Activated T-helper 9 cell treated with anti-CD3 and anti-CD28 coated beads, Interleukin-2, amount 50 U/mL, for 16 hours (primary cell): Measurements from ENCODE around the gene USP44.
"Not testable (repeated sequence)": the region's sequence is repeated elsewhere in the genome, so short reads cannot be mapped to it uniquely, and the experiment has no call there.

Experiments
- DNase-seq: peaks from one replicate; pipeline ENCODE4 v3.0.0-alpha.2; 2020; ENCODE audit warnings: low read depth

Gene USP44

DNA sequence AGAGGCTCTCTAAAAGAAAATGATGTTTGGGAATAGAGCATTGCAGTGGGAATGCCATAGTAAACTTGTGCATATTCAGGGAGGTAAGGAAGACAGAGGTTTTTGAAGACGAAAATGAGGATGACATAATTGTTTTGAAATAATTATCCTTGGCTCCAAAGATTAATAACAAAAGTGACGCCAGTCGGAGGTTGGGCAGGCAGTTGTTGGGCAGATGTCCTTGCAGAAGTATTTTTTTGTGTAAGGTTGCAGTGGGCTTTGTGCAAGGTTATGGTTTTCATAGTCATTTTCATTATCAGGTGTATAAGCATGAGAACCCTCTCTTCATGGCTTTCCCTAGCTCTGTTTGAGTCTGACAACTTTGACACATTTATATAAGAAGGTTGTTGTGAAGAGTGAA, 42.0 kb downstream of the USP44 start:
- DNase-seq, result no peak

DNA sequence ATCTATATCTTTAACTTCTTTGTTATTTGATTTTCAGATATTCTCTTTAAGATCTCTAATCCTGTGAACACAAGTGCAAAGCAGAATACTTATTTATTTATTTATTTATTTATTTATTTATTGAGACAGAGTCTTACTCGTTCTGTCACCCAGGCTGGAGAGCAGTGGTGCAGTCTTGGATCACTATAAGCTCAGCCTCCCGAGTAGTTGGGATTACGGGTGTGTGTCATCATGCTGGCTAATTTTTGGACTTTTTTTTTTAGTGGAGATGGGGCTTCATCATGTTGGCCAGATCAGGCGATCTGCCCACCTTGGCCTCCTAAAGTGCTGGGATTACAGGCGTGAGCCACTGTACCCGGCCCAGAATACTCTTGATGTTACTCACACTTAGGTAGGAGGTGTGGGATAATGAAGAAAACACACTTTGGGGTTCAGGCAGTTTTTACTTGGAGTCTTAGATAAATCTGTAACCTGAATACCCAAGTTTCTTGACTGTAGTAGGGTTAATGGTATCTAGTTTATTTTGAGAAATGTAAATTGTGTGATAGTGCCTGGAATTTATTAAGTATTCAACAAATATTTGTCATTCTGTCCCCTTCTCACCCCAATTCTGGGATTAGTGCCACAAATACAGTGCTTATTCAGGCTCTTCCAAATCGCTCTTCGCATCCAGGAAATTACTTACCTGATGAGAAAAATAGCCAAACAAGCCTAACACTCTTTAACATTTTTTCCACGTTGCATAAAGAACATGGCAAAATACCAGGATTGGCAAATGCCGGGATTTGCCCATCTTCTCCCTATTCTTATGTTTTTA, 44.4 kb downstream of the USP44 start:
- no peak for DNase-seq

DNA sequence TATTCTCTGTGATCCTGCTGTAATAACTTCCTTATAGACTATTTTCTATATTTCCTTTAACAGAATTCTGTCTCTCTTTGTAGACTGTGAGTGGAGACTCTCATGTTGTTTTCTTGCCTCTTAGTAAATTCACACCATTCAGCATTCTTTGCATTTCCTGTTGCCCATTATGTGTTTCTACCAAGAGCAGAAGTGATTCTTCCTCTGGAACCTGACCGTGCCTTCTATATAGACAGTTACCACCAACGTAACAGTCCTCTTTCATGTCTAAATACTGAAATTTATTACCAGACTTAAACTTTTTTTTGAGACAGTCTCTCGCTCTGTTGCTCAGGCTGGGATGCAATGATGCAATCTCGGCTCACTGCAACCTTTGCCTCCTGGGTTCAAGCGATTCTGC, 46.2 kb downstream of the USP44 start:
- DNase-seq, result no peak

GRCh38 chr12:95504140-95504539, 47.1 kb downstream of the USP44 start:
- DNase-seq, result no peak

DNA sequence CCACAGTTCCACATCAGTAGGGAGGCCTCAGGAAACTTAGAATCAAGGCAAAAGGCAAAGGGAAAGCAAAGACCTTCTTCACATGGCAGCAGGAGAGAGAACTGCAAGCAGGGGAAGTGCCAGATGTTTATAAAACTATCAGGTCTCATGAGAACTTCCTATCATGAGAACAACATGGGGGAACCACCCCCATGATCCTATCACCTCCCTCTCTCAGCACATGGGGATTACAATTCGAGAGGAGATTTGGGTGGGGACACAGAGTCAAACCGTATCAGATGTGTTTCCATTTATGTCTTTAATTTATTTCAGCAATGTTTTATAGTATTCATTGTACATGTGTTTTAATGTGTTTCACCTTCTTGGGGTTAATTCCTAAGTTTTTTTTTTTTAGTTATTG, 51.5 kb downstream of the USP44 start:
- DNase-seq, result no peak

- no peak for DNase-seq
These were observed 52.3 kb downstream of the USP44 start for GRCh38 chr12:95498968-95499367.

- no peak for DNase-seq
These were observed 54.2 kb downstream of the USP44 start for GRCh38 chr12:95497031-95497430.

- DNase-seq, result no peak
These were observed 55.8 kb downstream of the USP44 start for GRCh38 chr12:95495433-95495832.

DNA sequence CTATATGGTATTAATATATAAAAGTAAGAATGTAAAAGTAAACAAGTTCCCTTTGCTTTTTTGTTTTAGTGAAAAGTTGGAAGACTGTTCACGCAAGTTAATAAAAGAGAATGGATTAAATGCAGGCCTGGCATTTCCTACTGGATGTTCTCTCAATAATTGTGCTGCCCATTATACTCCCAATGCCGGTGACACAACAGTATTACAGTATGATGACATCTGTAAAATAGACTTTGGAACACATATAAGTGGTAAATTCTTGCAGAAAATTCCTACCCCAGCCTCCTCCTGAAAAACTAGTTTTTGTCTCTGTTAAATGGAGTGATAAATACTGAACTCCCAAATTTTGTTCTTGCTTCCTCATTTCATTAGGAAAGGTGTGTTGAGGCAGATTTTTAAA, 56.4 kb downstream of the USP44 start:
- no peak for DNase-seq

GRCh38 chr12:95492462-95492861, 58.8 kb downstream of the USP44 start:
- DNase-seq, result no peak

- DNase-seq, result no peak
These were observed 64.3 kb downstream of the USP44 start for GRCh38 chr12:95487024-95487423.

DNA sequence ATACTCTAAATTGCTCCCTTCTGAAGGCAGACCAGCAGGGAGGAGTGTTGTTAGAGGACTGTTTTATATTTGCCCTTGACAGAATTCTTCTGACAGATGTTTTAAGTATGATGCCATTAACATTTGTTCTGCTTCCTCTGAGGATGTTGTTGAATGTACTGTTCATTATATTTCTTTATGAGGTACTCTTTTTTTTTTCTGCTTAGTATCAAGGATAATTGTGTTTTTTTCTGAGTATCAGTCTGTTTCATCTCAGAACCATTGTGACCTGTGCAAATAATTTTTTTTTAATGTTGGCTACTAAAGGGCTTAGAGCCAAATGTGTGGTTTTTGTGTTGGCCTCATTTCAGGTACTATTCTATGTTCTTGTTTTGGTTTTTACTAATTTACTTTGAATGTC, 66.8 kb downstream of the USP44 start:
- DNase-seq, result no peak

DNA sequence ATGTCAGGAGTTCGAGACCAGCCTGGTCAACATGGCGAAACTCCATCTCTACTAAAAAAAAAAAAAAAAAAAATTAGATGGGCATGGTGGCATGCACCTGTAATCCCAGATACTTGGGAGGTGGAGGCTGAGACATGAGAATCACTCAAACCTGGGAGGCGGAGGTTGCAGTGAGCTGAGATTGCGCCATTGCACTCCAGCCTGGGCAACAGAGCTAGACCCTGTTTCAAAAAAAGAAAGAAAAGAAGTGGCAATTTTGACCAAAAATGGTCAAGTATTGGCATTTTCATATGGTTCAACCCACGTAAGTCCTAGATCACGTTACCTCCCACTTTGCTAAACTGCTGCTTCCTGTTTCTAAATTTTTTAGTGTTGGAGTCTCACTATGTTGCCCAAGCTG, 68.7 kb downstream of the USP44 start:
- not testable (repeated sequence) for DNase-seq

DNA sequence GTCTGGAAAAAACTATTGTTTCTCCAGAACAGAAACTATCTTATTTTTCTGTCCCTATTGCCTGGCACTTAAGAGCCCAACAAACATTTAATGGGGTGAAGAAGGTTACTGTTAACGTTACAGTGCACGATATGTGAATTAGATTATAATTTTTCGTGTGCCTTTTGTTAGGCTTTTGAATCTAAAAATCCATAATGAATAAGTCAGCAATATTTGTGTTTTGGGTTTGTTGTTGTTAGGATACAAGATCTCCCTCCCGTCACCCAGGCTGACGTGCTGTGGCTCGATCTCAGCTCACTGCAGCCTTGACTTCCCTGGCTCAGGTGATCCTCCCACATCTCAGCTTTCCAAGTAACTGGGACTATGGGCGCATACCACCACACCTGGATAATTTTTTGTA, 69.4 kb downstream of the USP44 start:
- DNase-seq, result no peak

DNA sequence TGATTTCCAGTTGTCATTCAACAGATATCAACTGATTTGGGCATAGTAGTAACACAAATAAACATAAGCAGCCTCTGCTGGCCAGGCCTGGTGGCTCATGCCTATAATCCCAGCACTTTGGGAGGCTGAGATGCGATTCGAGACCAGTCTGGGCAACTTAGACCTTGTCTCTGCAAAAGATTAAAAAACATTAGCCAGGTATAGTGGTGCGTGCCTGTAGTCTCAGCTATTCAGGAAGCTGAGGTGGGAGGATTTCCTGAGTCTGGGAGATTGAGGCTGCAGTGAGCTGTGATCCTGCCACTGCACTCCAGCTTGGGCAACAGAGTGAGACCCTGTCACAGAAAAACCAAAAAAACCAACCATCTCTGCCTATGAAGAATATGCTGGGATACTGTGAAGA, 70.2 kb downstream of the USP44 start:
- DNase-seq, result no peak

- DNase-seq, result no peak
These were observed 71.0 kb downstream of the USP44 start for GRCh38 chr12:95480230-95480629.

DNA sequence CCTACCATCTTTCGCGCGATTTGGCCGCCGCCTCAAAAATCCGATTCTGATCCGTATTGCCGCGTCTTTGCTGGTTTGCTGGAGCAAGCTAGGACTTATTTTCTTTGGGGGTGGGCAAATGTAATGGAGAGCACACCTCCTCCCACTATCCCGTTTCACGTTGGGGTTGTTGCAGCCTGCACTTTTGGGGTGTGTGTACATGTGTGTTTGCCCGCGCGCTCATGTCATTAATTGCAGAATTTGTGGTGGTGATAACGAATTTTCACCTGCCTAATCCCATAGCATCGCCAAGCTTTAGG, 76.7 kb downstream of the USP44 start:
- no peak for DNase-seq

DNA sequence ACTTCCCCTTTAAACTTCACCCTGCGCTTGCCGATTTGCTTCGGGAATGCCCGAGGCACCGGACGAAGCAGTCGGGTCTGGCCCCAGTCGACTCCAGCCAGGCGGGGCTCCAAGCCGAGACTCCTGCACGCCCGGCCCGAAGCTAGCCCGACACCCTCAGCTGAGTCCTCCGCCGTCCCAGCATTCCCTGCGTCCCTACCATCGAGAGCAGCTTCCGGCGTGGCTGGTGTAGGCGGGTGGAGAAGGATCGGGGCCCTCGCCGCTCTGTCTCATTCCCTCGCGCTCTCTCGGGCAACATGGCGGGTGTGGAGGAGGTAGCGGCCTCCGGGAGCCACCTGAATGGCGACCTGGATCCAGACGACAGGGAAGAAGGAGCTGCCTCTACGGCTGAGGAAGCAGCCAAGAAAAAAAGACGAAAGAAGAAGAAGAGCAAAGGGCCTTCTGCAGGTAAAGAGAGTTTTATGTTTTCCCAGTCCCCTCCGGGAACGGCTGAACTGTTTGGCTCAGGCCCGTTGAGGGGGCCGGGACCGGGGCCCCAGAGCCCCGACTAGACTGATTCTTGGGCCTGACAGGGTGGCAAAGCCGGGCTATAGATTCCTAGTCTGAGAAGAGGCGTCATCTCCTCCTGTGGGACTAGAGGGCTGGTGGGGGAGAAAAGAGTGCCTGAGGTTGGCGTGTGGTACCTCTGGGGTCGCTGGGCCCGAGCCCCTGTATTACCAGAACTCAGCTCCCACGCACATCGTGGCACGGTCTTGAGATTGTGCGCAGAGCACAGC, 77.2 kb downstream of the USP44 start, which contains the start of gene METAP2:
Gene METAP2 (plus strand): TSS at position 269 of the 776 bp plus-strand sequence. CDS start 28 bp downstream, at position 297.
- peak; percentile 89 for DNase-seq

- no peak for DNase-seq
These were observed 77.9 kb downstream of the USP44 start for GRCh38 chr12:95473231-95473883.

DNA sequence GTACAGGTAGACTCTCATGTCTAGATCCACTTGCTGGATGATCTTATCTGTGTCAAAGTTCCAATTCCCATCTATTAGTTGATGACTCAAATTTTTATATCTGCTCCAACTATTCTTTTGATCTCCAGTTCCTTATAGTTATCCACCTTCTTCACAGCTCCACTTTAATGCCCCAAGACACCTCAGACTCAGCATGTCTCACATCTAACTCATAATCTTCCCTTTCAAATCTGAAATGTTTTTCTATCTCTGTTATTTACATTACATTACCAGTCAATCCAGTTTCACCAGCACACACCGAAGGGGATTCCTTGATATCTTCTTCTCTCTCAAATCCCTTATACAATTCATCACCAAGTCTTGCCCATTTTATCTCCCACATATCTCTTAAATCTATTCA, 81.0 kb downstream of the USP44 start:
- no peak for DNase-seq
